C4-2B (cell line): ENCODE results near the gene NUP93.

Experiments used
- H3K27ac ChIP-seq: fragments of 450-650 bp; 2 replicates; pipeline ENCODE4 v1.5.1; 2017
- ZFX ChIP-seq: fragments of 450-650 bp; IDR thresholded peaks from 2 replicates; pipeline ENCODE4 v1.6.1; 2017
- TF ChIP-seq, protein P1 (sequence below): fragments of 450-650 bp; conservative IDR thresholded peaks from 2 replicates; pipeline ENCODE4 v1.5.1; 2017; ENCODE audit warnings: mild to moderate bottlenecking

NUP93 gene

DNA sequence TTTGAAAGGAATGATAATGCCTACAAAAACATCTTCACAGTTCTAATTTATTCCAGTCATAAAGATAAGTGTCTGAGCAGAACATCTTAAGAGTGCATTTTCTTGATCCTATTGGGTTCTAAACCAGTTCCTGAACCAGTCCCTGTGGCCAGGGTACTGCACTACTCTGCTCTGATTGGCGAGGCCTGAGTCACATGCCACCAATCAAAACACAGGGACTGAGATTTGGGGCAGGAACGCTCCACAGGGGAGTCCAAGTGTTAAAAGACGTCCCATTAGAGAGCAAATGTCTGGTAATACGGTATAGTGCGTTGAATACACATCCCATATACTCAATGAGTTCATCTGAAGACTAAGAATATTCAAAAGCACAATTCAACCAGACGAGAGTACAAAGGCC lies 3.0 kb upstream of the NUP93 start:
- no peak overlapping the region for H3K27ac ChIP-seq
- no peak for TF ChIP-seq ZFX
- TF ChIP-seq, protein P1, sequence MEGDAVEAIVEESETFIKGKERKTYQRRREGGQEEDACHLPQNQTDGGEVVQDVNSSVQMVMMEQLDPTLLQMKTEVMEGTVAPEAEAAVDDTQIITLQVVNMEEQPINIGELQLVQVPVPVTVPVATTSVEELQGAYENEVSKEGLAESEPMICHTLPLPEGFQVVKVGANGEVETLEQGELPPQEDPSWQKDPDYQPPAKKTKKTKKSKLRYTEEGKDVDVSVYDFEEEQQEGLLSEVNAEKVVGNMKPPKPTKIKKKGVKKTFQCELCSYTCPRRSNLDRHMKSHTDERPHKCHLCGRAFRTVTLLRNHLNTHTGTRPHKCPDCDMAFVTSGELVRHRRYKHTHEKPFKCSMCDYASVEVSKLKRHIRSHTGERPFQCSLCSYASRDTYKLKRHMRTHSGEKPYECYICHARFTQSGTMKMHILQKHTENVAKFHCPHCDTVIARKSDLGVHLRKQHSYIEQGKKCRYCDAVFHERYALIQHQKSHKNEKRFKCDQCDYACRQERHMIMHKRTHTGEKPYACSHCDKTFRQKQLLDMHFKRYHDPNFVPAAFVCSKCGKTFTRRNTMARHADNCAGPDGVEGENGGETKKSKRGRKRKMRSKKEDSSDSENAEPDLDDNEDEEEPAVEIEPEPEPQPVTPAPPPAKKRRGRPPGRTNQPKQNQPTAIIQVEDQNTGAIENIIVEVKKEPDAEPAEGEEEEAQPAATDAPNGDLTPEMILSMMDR = no peak

DNA sequence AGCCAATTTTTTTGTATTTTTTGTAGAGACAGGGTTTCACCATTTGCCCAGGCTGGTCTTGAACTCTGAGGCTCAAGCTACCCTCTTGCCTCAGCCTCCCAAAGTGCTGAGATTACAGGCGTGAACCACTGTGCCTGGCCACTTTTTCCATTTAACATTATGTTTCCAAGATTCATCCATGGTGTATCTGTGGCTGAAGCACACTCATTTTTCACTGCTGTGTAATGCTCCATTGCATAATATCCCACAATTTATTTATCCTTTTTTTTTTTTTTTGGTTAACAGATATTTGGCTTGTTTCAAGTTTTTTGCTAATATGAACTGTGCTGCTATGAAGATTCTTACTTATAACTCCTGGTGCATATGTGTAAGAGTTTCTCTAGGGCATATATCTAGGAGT lies 1.9 kb upstream of the NUP93 start:
- no peak overlapping the region for H3K27ac ChIP-seq
- TF ChIP-seq, protein P1 = no peak
- TF ChIP-seq ZFX = no peak

DNA sequence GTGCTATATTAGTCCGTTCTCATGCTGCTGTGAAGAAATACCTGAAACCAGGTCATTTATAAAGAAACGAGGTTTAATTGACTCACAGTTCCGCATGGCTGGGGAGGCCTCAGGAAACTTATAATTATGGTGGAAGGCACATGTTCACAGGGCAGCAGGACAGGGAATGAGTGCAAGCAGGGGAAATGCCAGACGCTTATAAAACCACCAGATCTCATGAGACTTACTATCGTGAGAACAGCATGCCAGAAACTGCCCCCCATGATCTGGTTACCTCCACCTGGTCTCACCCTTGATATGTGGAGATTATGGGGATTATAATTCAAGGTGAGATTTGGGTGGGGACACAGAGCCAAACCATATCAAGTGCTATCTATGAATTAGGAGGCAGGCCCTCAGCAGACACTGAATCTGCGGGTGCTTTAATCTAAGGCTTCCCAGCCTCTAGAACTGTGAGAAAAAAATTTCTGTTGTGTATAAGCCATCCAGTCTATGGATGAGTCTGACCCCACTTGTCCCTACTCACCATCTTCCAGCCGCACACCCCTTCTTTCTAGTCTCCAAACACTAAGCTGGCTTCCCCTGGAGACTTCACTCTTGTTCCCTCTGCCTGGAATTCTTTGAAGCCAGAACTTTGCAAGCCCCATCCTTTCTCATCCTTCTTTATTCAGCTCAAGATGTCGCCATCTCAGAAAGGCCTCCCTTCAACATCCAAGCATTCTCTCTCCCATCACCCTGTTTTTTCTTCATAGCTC lies 772 bp upstream of the NUP93 start:
- no peak for TF ChIP-seq ZFX
- peak overlapping the region; percentile 77 for H3K27ac ChIP-seq

DNA sequence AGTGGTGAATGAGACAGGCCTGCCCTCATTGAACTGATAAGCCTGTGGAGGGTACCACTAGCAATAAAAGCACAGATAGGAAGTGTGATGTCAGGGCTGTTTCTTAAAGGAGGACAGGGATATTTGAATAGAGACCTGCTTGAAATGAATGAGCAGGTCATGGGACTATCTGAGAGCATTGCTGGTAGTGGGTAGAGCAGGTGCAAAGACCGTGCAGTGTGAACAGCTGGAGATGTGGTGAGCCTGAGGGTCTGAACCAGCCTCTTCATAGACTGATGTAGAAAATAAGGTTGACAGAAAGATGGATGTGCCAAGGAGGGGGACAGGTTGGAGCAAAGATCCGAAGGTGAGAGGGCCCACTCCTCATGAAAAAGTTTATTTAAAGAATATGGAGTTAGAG lies 2.4 kb downstream of the NUP93 start:
- H3K27ac ChIP-seq = no peak overlapping the region
- no peak for TF ChIP-seq ZFX
- TF ChIP-seq, protein P1 = no peak

DNA sequence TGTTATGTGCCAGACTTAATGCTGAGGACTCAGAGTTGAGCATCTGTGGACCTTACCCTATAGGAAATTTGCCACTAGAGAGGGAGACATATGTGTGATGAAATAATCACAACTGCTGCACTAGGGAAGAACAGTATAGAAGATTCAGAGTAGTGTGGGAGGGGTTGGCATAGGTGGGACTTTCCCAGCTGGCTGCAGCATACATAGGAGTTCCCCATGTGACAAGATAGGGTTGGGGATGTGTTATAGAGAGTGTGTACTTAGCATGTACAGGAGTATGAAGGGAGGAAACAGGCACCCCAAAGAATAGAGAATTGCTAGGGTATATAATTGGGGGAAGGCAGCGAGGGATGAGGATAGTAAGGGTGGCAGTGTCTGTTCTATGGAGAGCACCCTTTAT lies 2.9 kb downstream of the NUP93 start:
- H3K27ac ChIP-seq = no peak overlapping the region
- TF ChIP-seq ZFX = no peak
- TF ChIP-seq, protein P1 = no peak

DNA sequence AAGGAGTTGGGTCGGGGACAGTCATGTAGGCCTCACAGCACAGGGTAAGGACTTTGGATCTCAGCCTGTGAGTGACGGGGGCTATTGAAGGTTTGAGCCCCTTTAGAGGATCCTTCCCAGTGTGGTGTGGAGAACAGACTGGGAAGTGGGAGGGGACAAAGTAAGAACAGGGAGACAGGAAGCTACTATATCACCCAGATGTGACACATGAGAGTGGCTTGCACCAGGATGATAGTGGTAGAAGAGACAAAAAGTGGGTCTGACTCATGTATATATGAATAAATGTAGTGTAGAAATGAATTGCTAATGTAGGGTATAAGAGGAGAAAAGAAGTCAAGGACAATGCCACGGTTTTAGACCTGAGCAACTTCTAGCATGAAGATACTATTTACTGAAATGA lies 4.5 kb downstream of the NUP93 start:
- TF ChIP-seq, protein P1 = no peak
- TF ChIP-seq ZFX = no peak
- H3K27ac ChIP-seq = no peak overlapping the region

DNA sequence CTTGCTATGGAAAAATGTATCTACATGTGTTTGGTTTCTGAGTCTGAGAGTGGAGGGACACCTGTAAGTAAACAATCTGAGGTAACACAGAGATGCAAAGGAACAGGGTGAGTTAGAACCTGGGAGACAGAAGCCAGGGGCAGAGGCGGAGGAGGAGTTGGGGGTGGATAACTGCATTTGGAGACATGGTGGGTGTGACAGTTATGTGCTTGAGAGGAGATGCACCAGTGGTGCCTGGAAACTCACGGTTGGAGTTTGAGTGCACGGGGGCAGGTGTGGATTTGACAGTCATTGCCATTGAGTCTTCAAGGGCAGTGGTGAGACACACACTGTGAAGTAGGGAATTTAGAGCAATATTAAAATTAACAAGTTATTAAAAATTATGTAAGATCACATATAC lies 6.5 kb downstream of the NUP93 start:
- H3K27ac ChIP-seq = no peak overlapping the region
- TF ChIP-seq ZFX = no peak
- TF ChIP-seq, protein P1 = no peak

DNA sequence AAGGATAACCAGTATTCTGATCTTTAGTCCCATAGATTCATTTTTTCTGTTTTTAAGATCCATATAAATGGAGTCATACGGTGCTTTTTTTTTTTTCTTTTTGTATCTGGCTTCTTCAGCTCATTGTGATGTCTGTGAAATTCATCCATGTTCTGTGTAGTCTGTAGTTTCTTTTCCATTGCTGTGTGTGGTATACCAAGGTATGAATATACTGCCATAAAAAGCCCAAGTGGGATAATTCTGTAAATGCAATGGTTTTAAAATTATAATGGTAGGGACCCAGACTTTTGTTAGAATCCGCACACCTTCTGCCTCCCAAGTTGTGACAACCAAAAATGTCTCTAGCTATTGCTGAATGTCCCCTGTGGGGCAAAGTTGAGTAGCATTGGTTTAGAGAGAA lies 7.6 kb downstream of the NUP93 start:
- H3K27ac ChIP-seq = no peak overlapping the region
- TF ChIP-seq, protein P1 = 0 out of 2 replicates have a peak, but pooled peaks have one; percentile 5
- no peak for TF ChIP-seq ZFX
